OCI-LY1 (cell line): ENCODE data around the gene CFAP65.

Source experiments
- H2AFZ ChIP-seq: fragments of 200-600 bp; sonication (generic), shearing (Covaris generic); 2 replicates; pipeline ENCODE4 v1.6.0; 2014; ENCODE audit warnings: antibody characterized with exemption, mild to moderate bottlenecking, low read length
- H3F3A ChIP-seq: fragments of 200-600 bp; sonication (generic), shearing (Covaris generic); 2 replicates; pipeline ENCODE4 v1.6.0; 2014; ENCODE audit warnings: mild to moderate bottlenecking, antibody characterized with exemption, low read length, moderate library complexity; ENCODE audit not compliant: insufficient read depth
- H3K27ac ChIP-seq: fragments of 200-600 bp; sonication (generic); 2 replicates; pipeline ENCODE4 v1.5.1; 2014; ENCODE audit warnings: low read length, mixed run types, mild to moderate bottlenecking, low read depth; ENCODE audit not compliant: poor library complexity, severe bottlenecking
- H3K27me3 ChIP-seq: fragments of 200-600 bp; sonication (generic); 2 replicates; pipeline ENCODE4 v1.6.0; 2014; ENCODE audit warnings: antibody characterized with exemption, mild to moderate bottlenecking, low read length, moderate library complexity; ENCODE audit not compliant: insufficient read depth
- H3K36me3 ChIP-seq: fragments of 200-600 bp; sonication (generic); 2 replicates; pipeline ENCODE4 v1.6.1; 2014; ENCODE audit warnings: mild to moderate bottlenecking, antibody characterized with exemption, low read length, moderate library complexity, mixed read lengths; ENCODE audit not compliant: insufficient read depth
- H3K4me1 ChIP-seq: fragments of 200-600 bp; sonication (generic); 2 replicates; pipeline ENCODE4 v1.5.1; 2014; ENCODE audit warnings: mild to moderate bottlenecking, low read length, moderate library complexity; ENCODE audit not compliant: insufficient read depth, severe bottlenecking
- H3K4me2 ChIP-seq: fragments of 200-600 bp; sonication (generic), shearing (Covaris generic); 2 replicates; pipeline ENCODE4 v1.6.1; 2014; ENCODE audit warnings: low read length
- H3K4me3 ChIP-seq: fragments of 200-600 bp; sonication (generic); 2 replicates; pipeline ENCODE4 v1.5.1; 2014; ENCODE audit warnings: low read length, low read depth, mild to moderate bottlenecking, mixed read lengths; ENCODE audit not compliant: poor library complexity, severe bottlenecking
- H3K79me2 ChIP-seq: fragments of 200-600 bp; shearing (Covaris generic); 2 replicates; pipeline ENCODE4 v1.6.1; 2016; ENCODE audit warnings: mixed run types, low read length, mixed read lengths; ENCODE audit not compliant: insufficient read depth
- H3K9ac ChIP-seq: fragments of 200-600 bp; sonication (generic), shearing (Covaris generic); 2 replicates; pipeline ENCODE4 v1.6.1; 2014; ENCODE audit warnings: mild to moderate bottlenecking, low read length, mixed read lengths
- H3K9me2 ChIP-seq: fragments of 200-600 bp; sonication (generic), shearing (Covaris generic); 2 replicates; pipeline ENCODE4 v1.6.1; 2014; ENCODE audit warnings: low read depth, mild to moderate bottlenecking, low read length, mixed read lengths
- H3K9me3 ChIP-seq: fragments of 200-600 bp; shearing (Covaris generic); 2 replicates; pipeline ENCODE4 v1.6.1; 2014; ENCODE audit warnings: low read length, mixed read lengths
- H4K20me1 ChIP-seq: fragments of 200-600 bp; sonication (generic), shearing (Covaris generic); 2 replicates; pipeline ENCODE4 v1.6.0; 2016; ENCODE audit warnings: mild to moderate bottlenecking, low read length; ENCODE audit not compliant: insufficient read depth
- EZH2 ChIP-seq: fragments of 200-600 bp; sonication (generic), shearing (Covaris generic); IDR thresholded peaks from 2 replicates; pipeline ENCODE4 v1.8.0; 2017; ENCODE audit warnings: borderline replicate concordance, mixed run types, mild to moderate bottlenecking, antibody characterized with exemption, low read length, moderate library complexity, mixed read lengths
- TF ChIP-seq, protein P1 (sequence below): fragments of 200-600 bp; sonication (generic), shearing (Covaris generic); IDR thresholded peaks from 2 replicates; pipeline ENCODE4 v1.5.1; 2017; ENCODE audit warnings: mild to moderate bottlenecking, antibody characterized with exemption, low read length, moderate library complexity, mixed read lengths

CFAP65 gene

GRCh38 chr2:219059375-219059724, 18.0 kb upstream of the CFAP65 start:
- H3K9me3 ChIP-seq, result no peaks in the 10 kb centered on the region
- no peak overlapping the region for H3K27ac ChIP-seq
- TF ChIP-seq EZH2, result no peak
- TF ChIP-seq, protein P1, sequence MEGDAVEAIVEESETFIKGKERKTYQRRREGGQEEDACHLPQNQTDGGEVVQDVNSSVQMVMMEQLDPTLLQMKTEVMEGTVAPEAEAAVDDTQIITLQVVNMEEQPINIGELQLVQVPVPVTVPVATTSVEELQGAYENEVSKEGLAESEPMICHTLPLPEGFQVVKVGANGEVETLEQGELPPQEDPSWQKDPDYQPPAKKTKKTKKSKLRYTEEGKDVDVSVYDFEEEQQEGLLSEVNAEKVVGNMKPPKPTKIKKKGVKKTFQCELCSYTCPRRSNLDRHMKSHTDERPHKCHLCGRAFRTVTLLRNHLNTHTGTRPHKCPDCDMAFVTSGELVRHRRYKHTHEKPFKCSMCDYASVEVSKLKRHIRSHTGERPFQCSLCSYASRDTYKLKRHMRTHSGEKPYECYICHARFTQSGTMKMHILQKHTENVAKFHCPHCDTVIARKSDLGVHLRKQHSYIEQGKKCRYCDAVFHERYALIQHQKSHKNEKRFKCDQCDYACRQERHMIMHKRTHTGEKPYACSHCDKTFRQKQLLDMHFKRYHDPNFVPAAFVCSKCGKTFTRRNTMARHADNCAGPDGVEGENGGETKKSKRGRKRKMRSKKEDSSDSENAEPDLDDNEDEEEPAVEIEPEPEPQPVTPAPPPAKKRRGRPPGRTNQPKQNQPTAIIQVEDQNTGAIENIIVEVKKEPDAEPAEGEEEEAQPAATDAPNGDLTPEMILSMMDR, result no peak
- no peak overlapping the region for H3K4me3 ChIP-seq
- no peak overlapping the region for H2AFZ ChIP-seq
- H3K4me2 ChIP-seq, result no peak overlapping the region
- no peak overlapping the region for H3K9ac ChIP-seq
- H3K9me2 ChIP-seq, result no peaks in the 10 kb centered on the region
- H4K20me1 ChIP-seq, result no peaks in the 10 kb centered on the region
- H3K36me3 ChIP-seq, result no peaks in the 10 kb centered on the region
- H3F3A ChIP-seq, result no peaks in the 10 kb centered on the region
- no peaks in the 10 kb centered on the region; the same call in 1 of the 2 replicates for H3K27me3 ChIP-seq
- H3K4me1 ChIP-seq, result no peaks in the 10 kb centered on the region
- H3K79me2 ChIP-seq, result no peaks in the 10 kb centered on the region

DNA sequence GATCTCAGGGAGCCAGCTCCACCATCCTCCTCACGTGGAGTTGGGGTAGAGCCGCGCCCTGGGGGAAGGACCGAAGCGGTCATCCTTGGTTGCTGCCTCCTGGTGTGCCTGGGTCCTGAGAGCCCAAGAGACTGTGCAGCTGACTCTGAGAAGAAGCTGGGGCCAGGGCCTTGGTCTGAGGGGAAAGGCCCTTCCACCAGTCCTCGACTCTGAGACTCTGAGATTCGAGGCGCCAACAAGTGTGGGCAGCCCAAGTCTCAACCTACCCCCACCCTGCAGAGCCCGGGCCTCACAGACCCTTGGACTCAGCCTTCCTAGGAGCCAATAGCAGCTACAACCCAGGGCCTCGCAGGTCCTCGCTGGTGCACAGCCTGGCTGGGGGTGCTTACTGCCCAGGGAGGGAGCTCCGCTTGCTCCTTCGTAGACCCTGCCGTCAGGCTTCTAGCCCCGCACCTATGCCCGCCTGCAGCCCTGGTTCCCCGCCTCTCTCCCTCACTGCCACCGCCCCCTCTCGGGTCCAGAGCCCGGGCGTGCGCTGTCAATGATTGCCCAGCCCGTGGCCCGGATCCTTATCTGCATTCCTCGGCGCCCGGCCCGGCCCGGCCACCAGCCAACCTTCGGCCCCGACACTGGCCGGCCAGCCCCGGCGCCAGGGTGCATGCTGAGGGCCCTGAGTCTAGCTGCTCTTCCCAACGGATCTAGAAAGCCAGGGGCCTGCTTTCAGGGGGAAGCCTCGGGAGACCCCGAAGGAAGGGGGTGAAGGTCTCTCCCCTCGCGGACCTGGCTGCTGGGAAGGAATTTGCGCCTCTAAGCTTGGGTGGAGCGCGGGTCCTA, 17.4 kb upstream of the CFAP65 start:
- Histone ChIP-seq H3K9me3 (no peaks in the 10 kb centered on the region), H3K4me3 (no peak overlapping the region), H3K79me2 (no peaks in the 10 kb centered on the region), H3K4me2 (no peak overlapping the region), H3K27ac (no peak overlapping the region), H2AFZ (no peak overlapping the region), H3K36me3 (no peaks in the 10 kb centered on the region), H4K20me1 (no peaks in the 10 kb centered on the region), H3K9me2 (no peaks in the 10 kb centered on the region), H3K9ac (no peak overlapping the region), H3F3A (no peaks in the 10 kb centered on the region), H3K4me1 (no peaks in the 10 kb centered on the region), H3K27me3 (no peaks in the 10 kb centered on the region; the same call in 1 of the 2 replicates)
- TF ChIP-seq EZH2, result no peak
- TF ChIP-seq, protein P1, result no peak

DNA sequence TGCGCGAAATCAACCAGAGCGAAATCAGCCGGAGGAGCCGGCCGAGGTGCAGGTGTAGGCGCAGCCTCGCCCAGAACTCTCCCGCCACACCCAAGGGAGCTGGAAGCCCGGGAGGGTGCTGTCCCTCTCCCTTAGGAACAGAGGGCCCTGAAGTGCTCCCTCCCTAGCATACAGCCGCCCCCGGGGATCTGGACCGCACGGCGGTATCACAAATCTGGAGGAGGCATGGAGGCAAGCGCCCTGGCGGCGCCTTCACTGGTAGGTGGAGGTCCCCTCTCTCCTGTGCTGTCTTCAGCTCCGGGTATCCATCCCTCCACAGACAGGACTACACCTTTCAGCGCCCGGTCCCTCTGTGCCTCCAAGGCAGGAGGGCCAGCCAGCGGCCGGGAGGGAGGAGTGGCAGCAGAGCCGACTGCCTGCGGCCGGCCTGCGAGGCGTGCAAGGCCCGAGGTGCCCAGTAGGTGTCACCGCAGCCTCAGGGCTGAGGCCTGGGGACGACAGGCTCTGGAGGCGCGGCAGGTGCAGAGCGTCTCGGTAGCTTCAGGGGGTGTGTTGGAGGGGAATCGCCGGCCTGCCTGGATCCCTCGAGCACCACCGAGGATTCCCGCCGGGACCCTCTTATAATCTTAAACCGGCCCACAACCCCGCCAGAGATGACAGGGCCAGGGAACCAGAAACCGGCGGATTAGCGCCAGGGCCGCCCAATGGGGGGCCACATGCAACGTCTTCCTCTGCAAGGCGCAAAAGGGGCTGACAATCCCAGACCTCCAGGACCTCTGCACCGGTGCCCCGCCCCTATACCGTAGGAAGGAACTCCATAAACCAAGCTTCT, 16.6 kb upstream of the CFAP65 start:
- H3K4me3 ChIP-seq, result no peak overlapping the region
- H3K9ac ChIP-seq, result no peak overlapping the region

More for the DNA sequence above, 16.6 kb upstream of the CFAP65 start:
- TF ChIP-seq, protein P1, result peak; percentile 81
- TF ChIP-seq EZH2, result no peak
- no peaks in the 10 kb centered on the region for H3K9me2 ChIP-seq
- H3K79me2 ChIP-seq, result no peaks in the 10 kb centered on the region
- H3K27ac ChIP-seq, result no peak overlapping the region
- H3F3A ChIP-seq, result no peaks in the 10 kb centered on the region
- no peak overlapping the region for H2AFZ ChIP-seq
- no peaks in the 10 kb centered on the region for H3K4me1 ChIP-seq
- no peaks in the 10 kb centered on the region for H4K20me1 ChIP-seq
- H3K36me3 ChIP-seq, result no peaks in the 10 kb centered on the region
- H3K27me3 ChIP-seq, result no peaks in the 10 kb centered on the region; the same call in 1 of the 2 replicates
- no peak overlapping the region for H3K4me2 ChIP-seq
- H3K9me3 ChIP-seq, result no peaks in the 10 kb centered on the region
